Right ventricle myocardium inferior (tissue), 1 donor: Measurements from ENCODE around the gene SRGN. TPM values are rescaled to one million over a fixed set of nuclear protein-coding genes. Genes with fewer than 3 reads are reported as not detected.
"Not testable (repeated sequence)": the region's sequence is repeated elsewhere in the genome, so short reads cannot be mapped to it uniquely, and the experiment has no call there.

ENCODE experiments used
- ATAC-seq: fragments of 200-7000 bp; cut with Tn5 transposase; one replicate; pipeline ENCODE4 v1.9.1; 2020; ENCODE audit warnings: mild to moderate bottlenecking, moderate library complexity
- DNase-seq: peaks from one replicate; pipeline ENCODE4 v3.0.0; 2021; ENCODE audit errors: missing footprints
- intact Hi-C: fragments of 100-400 bp; cut with DNase I; formaldehyde crosslinking; loops from one replicate; pipeline ENCODE4 v1.11.0; 2022
- total RNA-seq: library from RNA; stranded (reverse); fragmentation: NEBNext Ultra II Directional; extraction: Animal tissue kit (Norgen Biotek cat#: 25700); gene quantifications from one replicate; pipeline ENCODE4 v1.2.1, GENCODE V29; 2021
- donor health status: DM: no; HTN: yes; CAD: no; lungs with severe emphysema.

The SRGN gene
- total RNA-seq, 1 donor from 2014 or later: 50.2 TPM

DNA sequence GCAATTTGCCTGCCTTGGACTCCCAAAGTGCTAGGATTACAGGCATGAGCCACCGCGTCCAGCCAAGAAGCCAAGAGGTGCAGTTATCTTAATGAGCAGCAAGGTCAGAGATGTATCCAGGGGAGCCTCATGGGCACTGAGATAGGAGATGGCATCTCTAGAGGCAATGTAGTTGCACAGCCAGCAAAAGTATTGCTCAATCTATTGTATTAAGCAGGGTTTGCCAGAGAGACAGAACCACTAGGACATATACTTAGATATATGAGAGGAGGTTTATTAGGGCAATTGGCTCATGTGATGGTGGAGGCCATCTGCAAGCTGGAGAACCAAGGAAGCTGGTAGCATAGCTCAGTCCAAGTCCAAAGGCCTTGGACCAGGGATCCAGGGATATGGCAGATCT is 19.8 kb downstream of the SRGN start:
- DNase-seq: no peak
- ATAC-seq: no peak
- intact Hi-C loops: no loop called here

DNA sequence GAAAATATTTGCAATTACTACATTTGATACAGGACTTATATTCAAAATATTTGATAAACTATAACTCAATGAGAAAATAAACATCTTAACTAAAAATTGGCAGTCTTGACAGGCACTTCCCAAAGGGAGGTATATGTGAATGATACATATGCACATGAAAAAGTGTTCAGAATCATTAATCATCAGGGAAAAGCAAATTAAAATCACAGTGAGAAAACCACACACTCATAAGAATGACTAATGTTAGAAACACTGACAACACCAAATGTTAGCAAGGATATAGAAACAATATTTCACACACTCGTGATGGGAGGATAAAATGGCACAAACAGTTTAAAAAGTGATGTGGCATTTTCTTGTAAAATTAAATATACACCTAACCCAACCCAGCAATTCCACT is 32.0 kb downstream of the SRGN start:
- intact Hi-C loops: no loop called here
- ATAC-seq (no peak), DNase-seq (no peak)

DNA sequence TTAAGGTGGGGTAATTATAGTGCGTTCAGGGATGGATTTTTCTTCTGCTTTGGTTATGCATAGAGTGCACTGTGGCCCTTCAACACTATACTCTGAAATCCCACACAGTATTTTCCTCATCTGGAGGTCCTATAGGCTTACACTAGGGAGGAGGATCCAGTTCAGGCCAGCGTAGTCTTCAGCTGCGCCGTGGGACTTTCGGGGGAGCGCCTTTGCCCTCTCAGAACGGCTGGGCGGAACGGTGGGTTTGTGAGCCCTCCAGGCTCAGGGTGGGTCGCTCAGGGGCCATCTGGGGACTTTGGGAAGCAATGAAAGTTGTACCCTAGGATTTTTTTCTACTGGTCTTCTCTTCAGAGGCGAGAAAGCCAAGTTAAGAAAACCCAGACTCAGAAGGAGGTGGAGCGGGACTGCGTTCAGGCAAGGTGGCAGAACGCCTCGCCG is 35.4 kb downstream of the SRGN start:
- intact Hi-C loops: no loop called here
- peak; percentile 34 for ATAC-seq
- no peak for DNase-seq

DNA sequence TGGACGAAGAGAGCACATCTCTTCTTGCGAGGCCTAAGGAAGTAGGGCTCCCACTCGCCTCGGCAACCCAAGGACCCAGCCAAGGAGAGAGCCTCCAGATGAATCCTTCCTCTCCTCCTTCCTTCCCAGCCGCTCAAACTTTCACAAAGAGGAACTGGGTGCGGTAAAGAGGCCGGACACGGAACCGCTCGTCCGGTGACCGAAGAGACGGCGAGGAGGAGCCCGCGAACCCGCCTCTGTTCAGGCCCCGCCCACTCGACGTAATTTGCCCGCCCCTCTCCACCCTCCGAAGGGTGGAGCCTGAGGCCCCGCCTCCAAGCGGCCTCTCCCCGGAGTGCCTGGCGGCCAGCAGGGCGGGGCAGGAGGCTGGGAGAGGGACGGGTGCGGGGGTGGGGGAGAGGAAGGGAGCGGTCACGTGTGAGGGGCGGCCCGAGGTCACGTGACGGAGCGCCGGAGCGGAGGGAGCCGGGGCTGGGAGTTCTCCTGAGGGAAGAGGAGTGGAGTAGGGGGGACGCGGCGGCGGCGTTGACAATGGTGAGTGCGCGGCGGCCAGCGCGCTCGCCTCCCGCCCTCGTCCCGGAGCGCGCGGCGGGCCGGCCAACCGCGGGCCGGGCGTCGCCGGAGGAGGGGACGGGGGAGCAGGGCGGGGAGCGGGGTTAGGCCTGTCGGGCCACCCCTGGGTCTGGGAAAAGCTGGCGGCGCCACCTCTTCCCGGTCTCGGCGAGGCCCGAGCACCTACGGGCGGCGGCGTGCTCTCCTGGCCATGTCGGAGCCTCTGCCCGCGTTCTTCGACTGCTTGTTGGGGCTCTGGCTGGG is 36.1 kb downstream of the SRGN start, which contains the start of gene VPS26A:
Gene VPS26A, plus strand, starts transcription at position 432 of the 816 bp plus-strand sequence. Its CDS starts 100 bp downstream, at position 532.
- DNase-seq (peak; percentile 99), ATAC-seq (peak; percentile 100)
- intact Hi-C loops: no loop called here

DNA sequence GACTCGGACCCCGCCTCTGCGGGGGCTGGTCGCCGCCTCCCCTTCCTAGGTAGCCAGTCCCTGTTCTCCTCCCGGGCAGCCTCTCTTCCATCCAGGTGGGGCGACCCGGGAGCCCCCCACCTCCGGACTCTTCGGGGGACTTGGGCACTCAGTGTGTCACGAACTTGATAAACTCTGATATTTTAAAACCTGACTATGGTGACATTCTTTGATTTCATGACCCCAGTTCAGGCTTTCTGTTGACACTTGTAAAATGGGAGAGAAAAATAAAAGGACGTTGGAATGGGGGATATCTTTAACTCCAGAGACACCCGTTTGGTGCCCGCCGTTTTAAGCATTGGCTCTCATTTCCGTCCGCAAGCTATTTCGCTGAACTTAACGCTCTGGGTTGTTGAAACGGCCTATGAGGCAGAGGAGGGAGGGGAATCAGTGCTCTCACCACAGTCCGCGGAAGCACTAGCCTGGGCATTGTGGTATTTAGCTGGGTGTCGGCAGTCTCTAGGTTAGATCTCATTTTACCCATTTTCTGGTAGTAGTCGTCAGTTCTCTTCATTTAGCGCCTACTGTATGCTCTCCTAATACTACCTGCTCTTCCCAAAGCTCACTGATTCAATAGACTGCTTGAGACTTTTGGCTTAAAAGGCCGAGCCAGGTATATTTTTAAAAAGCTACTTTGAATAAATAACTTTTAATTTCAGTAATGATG is 36.8 kb downstream of the SRGN start:
- ATAC-seq (no peak), DNase-seq (peak; percentile 75)
- intact Hi-C loops: no loop called here

DNA sequence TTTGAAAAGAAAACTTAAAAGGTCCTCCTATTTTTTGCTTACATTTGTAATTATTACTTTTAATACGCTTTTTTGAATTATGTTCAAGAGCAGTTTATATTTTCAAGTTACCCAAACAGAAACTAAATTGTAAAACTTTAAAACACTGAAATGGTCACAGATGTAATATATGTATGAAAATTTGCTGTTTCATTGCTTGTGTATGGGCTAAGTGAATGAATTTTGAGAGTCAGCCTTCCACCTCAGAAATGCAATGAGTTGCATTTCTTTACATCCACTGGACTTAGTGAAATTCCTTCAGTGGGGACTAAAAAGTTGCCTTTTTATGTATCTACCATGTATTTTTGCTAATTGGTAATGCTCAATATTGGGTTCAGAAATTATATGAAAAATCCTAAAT is 37.7 kb downstream of the SRGN start:
- DNase-seq (no peak), ATAC-seq (no peak)
- intact Hi-C loops: no loop called here

DNA sequence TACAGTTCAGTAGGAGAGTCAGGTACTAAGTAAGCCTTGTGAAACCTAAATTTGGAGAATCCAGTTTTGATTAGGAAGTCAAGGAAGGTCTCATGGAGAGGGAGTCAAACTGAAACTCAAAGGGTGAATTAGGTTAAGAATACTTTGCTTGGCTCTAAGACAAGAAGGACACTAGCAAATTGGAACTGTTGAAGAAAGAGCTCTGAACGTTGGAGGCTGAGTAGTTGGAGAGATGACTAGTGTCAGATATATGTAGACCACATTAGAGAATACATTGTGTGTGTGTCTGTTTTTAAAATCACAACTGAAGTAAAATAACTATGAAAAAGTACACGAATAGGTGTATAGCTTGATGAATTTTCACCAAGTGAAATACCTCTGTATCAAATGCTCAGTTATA is 42.3 kb downstream of the SRGN start:
- ATAC-seq (no peak), DNase-seq (no peak)
- intact Hi-C loops: no loop called here

DNA sequence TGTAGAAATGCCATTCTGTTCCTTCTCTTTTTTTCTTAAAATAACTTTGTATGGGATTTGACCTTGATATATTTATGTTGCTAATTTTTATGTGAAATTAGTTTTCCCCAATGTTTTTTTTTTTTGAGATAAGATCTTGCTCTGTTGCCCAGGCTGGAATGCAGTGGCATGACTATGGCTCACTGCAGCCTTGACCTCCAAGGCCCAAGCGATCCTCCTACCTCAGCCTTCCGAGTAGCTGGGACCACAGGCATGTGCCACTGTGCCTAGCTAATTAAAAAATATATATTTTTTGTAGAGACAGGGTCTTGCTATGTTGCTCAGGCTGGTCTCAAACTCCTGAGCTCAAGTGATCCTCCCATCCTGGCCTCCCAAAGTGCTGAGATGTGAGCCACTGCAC is 52.1 kb downstream of the SRGN start:
- no peak for ATAC-seq
- intact Hi-C loops: no loop called here
- no peak for DNase-seq

DNA sequence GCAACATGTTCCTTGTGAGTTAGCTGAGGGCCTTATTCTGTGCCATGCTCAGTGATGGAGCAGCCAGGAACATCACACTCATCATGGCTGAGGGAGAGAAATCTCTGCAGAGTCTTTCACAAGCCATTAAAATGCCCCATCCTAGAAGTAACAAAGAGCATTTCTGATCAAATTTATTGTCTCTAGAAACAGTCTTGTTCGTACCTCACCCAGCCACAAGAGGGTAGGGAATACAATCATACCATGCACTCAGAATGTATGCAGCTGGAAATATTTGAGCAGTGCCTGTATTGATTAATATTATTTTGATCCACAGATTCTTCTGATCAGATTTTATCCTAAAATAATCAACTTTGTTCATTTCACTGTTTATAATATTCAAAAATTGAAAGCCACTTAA is 53.4 kb downstream of the SRGN start:
- ATAC-seq (no peak), DNase-seq (no peak)
- intact Hi-C loops: no loop called here

DNA sequence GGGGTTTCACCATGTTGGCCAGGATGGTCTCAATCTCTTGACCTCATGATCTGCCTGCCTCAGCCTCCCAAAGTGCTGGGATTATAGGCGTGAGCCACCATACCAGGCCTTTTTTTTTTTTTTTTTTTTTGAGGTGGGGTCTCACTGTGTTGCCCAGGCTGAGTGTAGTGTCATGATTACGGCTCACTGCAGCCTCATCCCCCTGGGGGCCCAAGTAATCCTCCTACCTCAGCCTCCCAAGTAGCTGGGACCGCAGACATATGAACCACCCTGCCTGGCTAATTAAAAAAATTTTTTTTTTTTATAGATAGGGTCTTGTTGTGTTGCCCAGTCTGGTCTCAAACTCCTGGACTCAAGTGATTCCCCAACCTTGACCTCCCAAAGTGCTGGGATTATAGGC is 54.2 kb downstream of the SRGN start:
- intact Hi-C loops: not testable (repeated sequence)

DNA sequence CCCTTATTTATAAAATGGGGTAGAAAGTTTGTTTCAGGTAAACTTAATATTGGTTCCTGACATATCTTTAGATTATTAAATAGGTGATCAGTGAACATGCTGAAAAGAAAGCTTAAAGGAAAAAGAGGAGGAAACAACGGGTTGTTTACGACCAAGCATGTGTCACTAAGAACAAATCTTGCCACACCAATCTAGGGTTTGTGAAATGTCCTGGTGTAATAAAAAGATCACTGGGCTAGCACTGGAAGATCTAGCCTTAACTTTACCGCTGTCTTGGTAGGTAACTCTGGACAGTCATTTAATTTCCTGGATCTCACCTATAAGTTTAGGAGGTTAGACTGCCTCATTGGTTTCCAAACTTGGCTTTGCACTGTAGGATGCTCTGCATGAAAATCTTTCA is 55.1 kb downstream of the SRGN start:
- ATAC-seq (no peak), DNase-seq (no peak)
- intact Hi-C loops: no loop called here

More for the DNA sequence above, 54.2 kb downstream of the SRGN start:
- not testable (repeated sequence) for ATAC-seq, DNase-seq

DNA sequence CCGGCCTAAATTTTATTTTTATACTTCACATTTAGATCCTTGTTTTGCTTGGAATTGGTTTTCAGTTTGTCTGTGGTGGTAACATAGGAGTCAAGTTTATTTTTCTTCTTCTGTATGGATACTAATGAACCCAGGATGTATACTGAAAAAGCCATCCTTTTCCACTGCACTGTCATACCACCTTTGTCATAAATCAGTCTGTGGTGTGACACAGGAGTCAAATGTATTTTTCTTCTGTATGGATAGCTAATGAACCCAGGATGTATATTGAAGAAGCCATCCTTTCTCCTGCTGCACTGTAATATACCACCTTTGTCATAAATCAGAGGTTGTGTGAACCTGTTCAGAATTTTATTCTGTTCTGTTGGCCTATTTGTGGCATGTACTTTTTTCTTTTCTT is 57.4 kb downstream of the SRGN start:
- ATAC-seq (no peak), DNase-seq (no peak)
- intact Hi-C loops: no loop called here

DNA sequence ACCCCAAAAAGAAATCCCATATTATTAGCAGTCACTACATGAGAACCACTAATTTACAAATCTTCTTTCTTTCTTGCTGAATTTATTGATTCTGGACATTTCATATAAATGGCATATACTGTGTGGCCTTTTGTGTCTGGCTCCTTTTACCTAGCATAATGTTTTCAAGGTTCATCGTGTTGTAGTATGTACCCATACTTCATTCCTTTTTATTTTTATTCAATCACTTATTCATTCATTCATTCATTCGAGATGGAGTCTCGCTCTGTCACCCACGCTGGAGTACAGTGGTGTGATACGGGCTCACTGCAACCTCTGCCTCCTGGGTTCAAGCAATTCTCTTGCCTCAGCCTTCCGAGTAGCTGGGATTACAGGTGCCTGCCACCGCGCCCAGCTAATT is 58.0 kb downstream of the SRGN start:
- intact Hi-C loops: no loop called here
- no peak for ATAC-seq
- DNase-seq: no peak

DNA sequence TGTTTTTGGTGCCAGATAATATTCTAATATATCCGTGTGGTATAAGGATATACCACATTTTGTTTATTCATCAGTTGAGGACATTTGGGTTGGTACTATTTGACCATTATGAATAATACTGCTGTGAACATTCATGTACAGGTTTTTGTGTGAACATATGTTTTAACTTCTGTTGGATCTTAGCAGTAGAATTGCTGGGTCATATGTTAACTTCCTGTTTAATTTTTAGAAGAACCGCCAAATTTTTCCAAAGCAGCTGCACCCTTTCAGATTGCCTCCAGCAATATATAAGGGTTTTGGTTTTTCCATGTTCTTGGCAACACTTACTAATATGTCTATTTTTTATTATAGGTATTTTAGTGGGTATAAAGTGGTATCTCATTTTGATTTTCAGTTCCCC is 58.9 kb downstream of the SRGN start:
- DNase-seq: no peak
- intact Hi-C loops: no loop called here
- ATAC-seq: no peak

DNA sequence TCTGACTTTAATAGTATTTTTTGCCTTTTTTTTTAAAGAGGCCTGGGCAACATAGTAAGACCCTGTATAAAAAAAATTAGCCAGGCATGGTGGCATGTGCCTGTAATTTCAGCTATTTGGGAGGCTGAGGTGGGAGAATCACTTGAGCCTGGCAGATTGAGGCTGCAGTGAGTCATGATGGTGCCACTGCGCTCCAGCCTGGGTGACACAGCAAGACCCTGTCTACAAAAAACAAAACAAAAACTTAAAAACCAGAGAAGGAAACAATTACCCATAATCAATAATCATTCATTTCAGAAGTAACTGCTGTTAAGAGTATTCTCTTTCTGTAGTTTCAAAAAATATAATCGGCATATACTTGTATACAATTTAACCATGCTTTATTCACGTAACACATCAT is 64.1 kb downstream of the SRGN start:
- DNase-seq (no peak), ATAC-seq (no peak)
- intact Hi-C loops: no loop called here

DNA sequence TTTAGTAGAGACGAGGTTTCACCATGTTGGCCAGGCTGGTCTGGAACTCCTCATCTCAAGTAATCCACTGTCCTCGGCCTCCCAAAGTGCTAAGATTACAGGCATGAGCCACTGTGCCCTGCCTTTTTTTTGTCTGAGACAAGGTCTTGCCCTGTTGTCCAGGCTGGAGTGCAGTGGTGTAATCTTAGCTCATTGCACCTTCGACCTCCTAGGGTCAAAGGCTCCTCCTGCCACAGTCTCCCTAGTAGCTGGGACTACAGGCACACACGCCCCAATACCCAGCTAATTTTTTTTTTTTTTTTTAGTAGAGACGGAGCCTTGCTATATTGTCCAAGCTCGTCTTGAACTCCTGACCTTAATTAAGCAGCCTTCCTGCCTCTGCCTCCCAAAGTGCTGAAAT is 65.3 kb downstream of the SRGN start:
- DNase-seq: no peak
- no peak for ATAC-seq
- intact Hi-C loops: no loop called here
